Uterus (tissue), 2 donors: ENCODE measurements around the gene CLDN18.

Source experiments
- CTCF ChIP-seq, 4 experiments: fragments of 200-600 bp in 2 of 4; fragments of 450-650 bp in 2 of 4; sonication (generic) in 2 of 4; IDR thresholded peaks; one replicate each; pipeline ENCODE4 v1.5.1; 2016 to 2019; ENCODE audit warnings: antibody characterized with exemption in 4 of 4, mild to moderate bottlenecking in 2 of 4, moderate library complexity in 1 of 4
- POLR2A ChIP-seq, 2 donors: fragments of 450-650 bp; IDR thresholded peaks; one replicate each; pipeline ENCODE4 v1.6.1; 2016; ENCODE audit warnings: antibody characterized with exemption in 2 of 2, mild to moderate bottlenecking in 1 of 2, moderate library complexity in 1 of 2

- no peak for TF ChIP-seq CTCF (IDR thresholded peaks at IDR 0.05)
- no peak for TF ChIP-seq POLR2A (IDR thresholded peaks at IDR 0.05)
These were observed 52.1 kb downstream of the CLDN18 start for GRCh38 chr3:138062037-138062436.
